Measurements from ENCODE around the gene ZFAND5.

The ZFAND5 gene

GRCh38 chr9:72352911-72353388 lies 12.1 kb downstream of the ZFAND5 start:
- 79% methylated on average over 2 of the region's 2 CpGs for WGBS

GRCh38 chr9:72351538-72352453 lies 13.2 kb downstream of the ZFAND5 start:
- Histone ChIP-seq H3K27me3 (ENCODE audit: control insufficient read depth in 1 of 2, insufficient read depth in 1 of 2, low read length in 2 of 2) (no peaks in the 10 kb centered on the region), H3K18ac (ENCODE audit: low read depth in 1 of 2, low read length in 2 of 2) (no peak overlapping the region), H2BK5ac (ENCODE audit: low read depth, low read length, poor library complexity, severe bottlenecking) (no peak overlapping the region), H2AK5ac (ENCODE audit: low read length, severe bottlenecking) (no peak overlapping the region), H3K9me3 (ENCODE audit: control insufficient read depth, low read length) (no peaks in the 10 kb centered on the region), H2BK12ac (ENCODE audit: low read length in 2 of 2) (no peak overlapping the region), H3K4me2 (ENCODE audit: low read length, poor library complexity, severe bottlenecking) (no peak overlapping the region), H3K14ac (ENCODE audit: low read length in 2 of 2) (no peak overlapping the region), H3K4me1 (ENCODE audit: control insufficient read depth, insufficient read depth, low read depth, low read length) (peaks cover 1% of the 10 kb centered on the region), H2BK120ac (ENCODE audit: low read depth, low read length) (no peak overlapping the region), H3K79me1 (replicated peaks; ENCODE audit: low read length, poor library complexity, severe bottlenecking) (no peaks in the 10 kb centered on the region), H3K27ac (ENCODE audit: low read length, poor library complexity, severe bottlenecking) (no peak overlapping the region), H3K9ac (ENCODE audit: low read length) (no peak overlapping the region), H4K8ac (ENCODE audit: low read length) (no peak overlapping the region), H2AFZ (ENCODE audit: low read depth, low read length) (no peak overlapping the region), H3K23ac (ENCODE audit: low read length in 2 of 2) (no peak overlapping the region), H3K4me3 (ENCODE audit: insufficient read depth in 1 of 2, low read depth in 1 of 2, low read length in 2 of 2) (no peak overlapping the region), H4K91ac (ENCODE audit: low read length) (no peak overlapping the region), H3K4ac (ENCODE audit: low read depth in 1 of 2, low read length in 2 of 2) (no peak overlapping the region), H3K36me3 (ENCODE audit: control insufficient read depth in 1 of 2, insufficient read depth in 2 of 2, low read depth in 1 of 2, low read length in 2 of 2) (peaks cover 0 to 48% of the 10 kb centered on the region in 2 experiments), H2BK15ac (ENCODE audit: low read depth, poor library complexity, severe bottlenecking) (no peak overlapping the region)
- 92% methylated on average over 13 of the region's 15 CpGs for WGBS
- DNase-seq: peak; percentile 77

More at GRCh38 chr9:72352911-72353388, 12.1 kb downstream of the ZFAND5 start:
- H3K4me1 ChIP-seq (ENCODE audit: control insufficient read depth, insufficient read depth, low read depth, low read length): peaks cover 1% of the 10 kb centered on the region
- no peak overlapping the region for H4K91ac ChIP-seq (ENCODE audit: low read length)
- no peak overlapping the region for H3K4me2 ChIP-seq (ENCODE audit: low read length, poor library complexity, severe bottlenecking)
- H2AK5ac ChIP-seq (ENCODE audit: low read length, severe bottlenecking): no peak overlapping the region
- H3K14ac ChIP-seq (ENCODE audit: low read length in 2 of 2): no peak overlapping the region
- H3K79me1 ChIP-seq (replicated peaks; ENCODE audit: low read length, poor library complexity, severe bottlenecking): no peaks in the 10 kb centered on the region
- no peak overlapping the region for H2BK15ac ChIP-seq (ENCODE audit: low read depth, poor library complexity, severe bottlenecking)
- peaks cover 0 to 59% of the 10 kb centered on the region in 2 experiments for H3K36me3 ChIP-seq (ENCODE audit: control insufficient read depth in 1 of 2, insufficient read depth in 2 of 2, low read depth in 1 of 2, low read length in 2 of 2)
- no peak overlapping the region for H3K23ac ChIP-seq (ENCODE audit: low read length in 2 of 2)
- H4K8ac ChIP-seq (ENCODE audit: low read length): no peak overlapping the region
- H2BK5ac ChIP-seq (ENCODE audit: low read depth, low read length, poor library complexity, severe bottlenecking): no peak overlapping the region
- DNase-seq: peak; percentile 60
- no peak overlapping the region for H3K9ac ChIP-seq (ENCODE audit: low read length)
- no peak overlapping the region for H2BK120ac ChIP-seq (ENCODE audit: low read depth, low read length)
- no peak overlapping the region for H3K4ac ChIP-seq (ENCODE audit: low read depth in 1 of 2, low read length in 2 of 2)
- no peaks in the 10 kb centered on the region for H3K9me3 ChIP-seq (ENCODE audit: control insufficient read depth, low read length)
- no peak overlapping the region for H3K4me3 ChIP-seq (ENCODE audit: insufficient read depth in 1 of 2, low read depth in 1 of 2, low read length in 2 of 2)
- H3K18ac ChIP-seq (ENCODE audit: low read depth in 1 of 2, low read length in 2 of 2): no peak overlapping the region
- no peaks in the 10 kb centered on the region for H3K27me3 ChIP-seq (ENCODE audit: control insufficient read depth in 1 of 2, insufficient read depth in 1 of 2, low read length in 2 of 2)
- no peak overlapping the region for H3K27ac ChIP-seq (ENCODE audit: low read length, poor library complexity, severe bottlenecking)
- H2BK12ac ChIP-seq (ENCODE audit: low read length in 2 of 2): no peak overlapping the region
- no peak overlapping the region for H2AFZ ChIP-seq (ENCODE audit: low read depth, low read length)

- no peak overlapping the region for H4K8ac ChIP-seq (ENCODE audit: low read length)
- H3K18ac ChIP-seq (ENCODE audit: low read depth in 1 of 2, low read length in 2 of 2): no peak overlapping the region
- no peak overlapping the region for H3K9ac ChIP-seq (ENCODE audit: low read length)
- peak; percentile 44 for DNase-seq
- no peak overlapping the region for H3K4me3 ChIP-seq (ENCODE audit: insufficient read depth in 1 of 2, low read depth in 1 of 2, low read length in 2 of 2)
- no peak overlapping the region for H2AK5ac ChIP-seq (ENCODE audit: low read length, severe bottlenecking)
- H2BK120ac ChIP-seq (ENCODE audit: low read depth, low read length): no peak overlapping the region
- no peak overlapping the region for H3K14ac ChIP-seq (ENCODE audit: low read length in 2 of 2)
- no peak overlapping the region for H2AFZ ChIP-seq (ENCODE audit: low read depth, low read length)
- WGBS: 50% methylated on average over 1 of the region's 1 CpG
- no peak overlapping the region for H3K23ac ChIP-seq (ENCODE audit: low read length in 2 of 2)
- no peak overlapping the region for H3K4ac ChIP-seq (ENCODE audit: low read depth in 1 of 2, low read length in 2 of 2)
- H3K79me1 ChIP-seq (replicated peaks; ENCODE audit: low read length, poor library complexity, severe bottlenecking): no peaks in the 10 kb centered on the region
- H2BK15ac ChIP-seq (ENCODE audit: low read depth, poor library complexity, severe bottlenecking): no peak overlapping the region
- no peaks in the 10 kb centered on the region for H3K27me3 ChIP-seq (ENCODE audit: control insufficient read depth in 1 of 2, insufficient read depth in 1 of 2, low read length in 2 of 2)
- H4K91ac ChIP-seq (ENCODE audit: low read length): no peak overlapping the region
- no peak overlapping the region for H3K27ac ChIP-seq (ENCODE audit: low read length, poor library complexity, severe bottlenecking)
- no peak overlapping the region for H2BK12ac ChIP-seq (ENCODE audit: low read length in 2 of 2)
- no peak overlapping the region for H2BK5ac ChIP-seq (ENCODE audit: low read depth, low read length, poor library complexity, severe bottlenecking)
- H3K36me3 ChIP-seq (ENCODE audit: control insufficient read depth in 1 of 2, insufficient read depth in 2 of 2, low read depth in 1 of 2, low read length in 2 of 2): peaks cover 0 to 29% of the 10 kb centered on the region in 2 experiments
- H3K9me3 ChIP-seq (ENCODE audit: control insufficient read depth, low read length): no peaks in the 10 kb centered on the region
- peaks cover 1% of the 10 kb centered on the region for H3K4me1 ChIP-seq (ENCODE audit: control insufficient read depth, insufficient read depth, low read depth, low read length)
- H3K4me2 ChIP-seq (ENCODE audit: low read length, poor library complexity, severe bottlenecking): no peak overlapping the region
These were observed 15.1 kb downstream of the ZFAND5 start for GRCh38 chr9:72349911-72350310.

- H3K14ac ChIP-seq (ENCODE audit: low read length in 2 of 2): no peak overlapping the region
- peak; percentile 23 for DNase-seq
- H3K4me1 ChIP-seq (ENCODE audit: control insufficient read depth, insufficient read depth, low read depth, low read length): peaks cover 1% of the 10 kb centered on the region
- no peaks in the 10 kb centered on the region for H3K9me3 ChIP-seq (ENCODE audit: control insufficient read depth, low read length)
- H4K8ac ChIP-seq (ENCODE audit: low read length): no peak overlapping the region
- H2AFZ ChIP-seq (ENCODE audit: low read depth, low read length): no peak overlapping the region
- H3K18ac ChIP-seq (ENCODE audit: low read depth in 1 of 2, low read length in 2 of 2): no peak overlapping the region
- H3K4ac ChIP-seq (ENCODE audit: low read depth in 1 of 2, low read length in 2 of 2): no peak overlapping the region
- H2BK5ac ChIP-seq (ENCODE audit: low read depth, low read length, poor library complexity, severe bottlenecking): no peak overlapping the region
- H2BK15ac ChIP-seq (ENCODE audit: low read depth, poor library complexity, severe bottlenecking): no peak overlapping the region
- no peak overlapping the region for H3K27ac ChIP-seq (ENCODE audit: low read length, poor library complexity, severe bottlenecking)
- H3K9ac ChIP-seq (ENCODE audit: low read length): no peak overlapping the region
- no peak overlapping the region for H4K91ac ChIP-seq (ENCODE audit: low read length)
- WGBS: no CpG with 5 or more reads among the region's 2 CpGs
- H2AK5ac ChIP-seq (ENCODE audit: low read length, severe bottlenecking): no peak overlapping the region
- peaks cover 0 to 22% of the 10 kb centered on the region in 2 experiments for H3K36me3 ChIP-seq (ENCODE audit: control insufficient read depth in 1 of 2, insufficient read depth in 2 of 2, low read depth in 1 of 2, low read length in 2 of 2)
- no peaks in the 10 kb centered on the region for H3K79me1 ChIP-seq (replicated peaks; ENCODE audit: low read length, poor library complexity, severe bottlenecking)
- H3K4me3 ChIP-seq (ENCODE audit: insufficient read depth in 1 of 2, low read depth in 1 of 2, low read length in 2 of 2): no peak overlapping the region
- no peak overlapping the region for H2BK12ac ChIP-seq (ENCODE audit: low read length in 2 of 2)
- H3K4me2 ChIP-seq (ENCODE audit: low read length, poor library complexity, severe bottlenecking): no peak overlapping the region
- H3K27me3 ChIP-seq (ENCODE audit: control insufficient read depth in 1 of 2, insufficient read depth in 1 of 2, low read length in 2 of 2): no peaks in the 10 kb centered on the region
- no peak overlapping the region for H2BK120ac ChIP-seq (ENCODE audit: low read depth, low read length)
- no peak overlapping the region for H3K23ac ChIP-seq (ENCODE audit: low read length in 2 of 2)
These were observed 15.8 kb downstream of the ZFAND5 start for GRCh38 chr9:72349240-72349639.
